Body of pancreas (tissue), 4 donors: ENCODE data around the gene OR56A4.

ENCODE experiments used
- POLR2A ChIP-seq, 3 donors: fragments of 450-650 bp; IDR thresholded peaks; one replicate each; pipeline ENCODE4 v1.6.1; 2016; ENCODE audit warnings: antibody characterized with exemption in 3 of 3, mild to moderate bottlenecking in 2 of 3
- TF ChIP-seq, protein P1 (sequence below), 7 experiments: fragments of 450-650 bp in 4 of 7; fragments of 200-600 bp in 3 of 7; sonication (generic) in 3 of 7; IDR thresholded peaks; one replicate each; pipeline ENCODE4 v1.5.1; 2016 to 2019; ENCODE audit warnings: antibody characterized with exemption in 7 of 7

DNA sequence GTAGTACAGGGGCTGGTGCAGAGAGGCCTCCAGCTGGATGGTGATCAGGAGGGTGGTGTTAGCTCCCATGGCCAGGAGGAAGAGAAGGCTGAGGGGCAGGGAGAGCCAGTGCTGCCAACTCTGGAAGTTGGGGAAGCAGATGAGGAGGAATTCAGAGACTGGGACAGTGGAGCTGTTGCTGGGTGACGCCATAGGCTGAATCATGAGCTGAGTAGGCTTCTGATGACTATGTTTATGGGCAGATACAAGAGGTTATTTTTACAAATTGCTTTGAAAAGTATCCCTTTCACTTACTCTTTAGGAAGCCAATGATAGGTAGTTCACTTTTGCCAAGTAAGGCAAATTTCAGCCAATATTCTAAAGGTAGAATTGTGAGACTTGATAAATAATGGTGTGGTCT, 20.8 kb upstream of the OR56A4 start:
- TF ChIP-seq POLR2A (IDR thresholded peaks at IDR 0.05) = no peak
- TF ChIP-seq, protein P1, sequence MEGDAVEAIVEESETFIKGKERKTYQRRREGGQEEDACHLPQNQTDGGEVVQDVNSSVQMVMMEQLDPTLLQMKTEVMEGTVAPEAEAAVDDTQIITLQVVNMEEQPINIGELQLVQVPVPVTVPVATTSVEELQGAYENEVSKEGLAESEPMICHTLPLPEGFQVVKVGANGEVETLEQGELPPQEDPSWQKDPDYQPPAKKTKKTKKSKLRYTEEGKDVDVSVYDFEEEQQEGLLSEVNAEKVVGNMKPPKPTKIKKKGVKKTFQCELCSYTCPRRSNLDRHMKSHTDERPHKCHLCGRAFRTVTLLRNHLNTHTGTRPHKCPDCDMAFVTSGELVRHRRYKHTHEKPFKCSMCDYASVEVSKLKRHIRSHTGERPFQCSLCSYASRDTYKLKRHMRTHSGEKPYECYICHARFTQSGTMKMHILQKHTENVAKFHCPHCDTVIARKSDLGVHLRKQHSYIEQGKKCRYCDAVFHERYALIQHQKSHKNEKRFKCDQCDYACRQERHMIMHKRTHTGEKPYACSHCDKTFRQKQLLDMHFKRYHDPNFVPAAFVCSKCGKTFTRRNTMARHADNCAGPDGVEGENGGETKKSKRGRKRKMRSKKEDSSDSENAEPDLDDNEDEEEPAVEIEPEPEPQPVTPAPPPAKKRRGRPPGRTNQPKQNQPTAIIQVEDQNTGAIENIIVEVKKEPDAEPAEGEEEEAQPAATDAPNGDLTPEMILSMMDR (IDR thresholded peaks at IDR 0.05) = no peak
